Activated CD4-positive, alpha-beta T cell treated with anti-CD3 and anti-CD28 coated beads, Interleukin-2, amount 50 U/mL, for 16 hours (primary cell): ENCODE measurements around the gene GABRE.

Source experiments
- DNase-seq: peaks from one replicate; pipeline ENCODE4 v3.0.0-alpha.2; 2020

GABRE gene

DNA sequence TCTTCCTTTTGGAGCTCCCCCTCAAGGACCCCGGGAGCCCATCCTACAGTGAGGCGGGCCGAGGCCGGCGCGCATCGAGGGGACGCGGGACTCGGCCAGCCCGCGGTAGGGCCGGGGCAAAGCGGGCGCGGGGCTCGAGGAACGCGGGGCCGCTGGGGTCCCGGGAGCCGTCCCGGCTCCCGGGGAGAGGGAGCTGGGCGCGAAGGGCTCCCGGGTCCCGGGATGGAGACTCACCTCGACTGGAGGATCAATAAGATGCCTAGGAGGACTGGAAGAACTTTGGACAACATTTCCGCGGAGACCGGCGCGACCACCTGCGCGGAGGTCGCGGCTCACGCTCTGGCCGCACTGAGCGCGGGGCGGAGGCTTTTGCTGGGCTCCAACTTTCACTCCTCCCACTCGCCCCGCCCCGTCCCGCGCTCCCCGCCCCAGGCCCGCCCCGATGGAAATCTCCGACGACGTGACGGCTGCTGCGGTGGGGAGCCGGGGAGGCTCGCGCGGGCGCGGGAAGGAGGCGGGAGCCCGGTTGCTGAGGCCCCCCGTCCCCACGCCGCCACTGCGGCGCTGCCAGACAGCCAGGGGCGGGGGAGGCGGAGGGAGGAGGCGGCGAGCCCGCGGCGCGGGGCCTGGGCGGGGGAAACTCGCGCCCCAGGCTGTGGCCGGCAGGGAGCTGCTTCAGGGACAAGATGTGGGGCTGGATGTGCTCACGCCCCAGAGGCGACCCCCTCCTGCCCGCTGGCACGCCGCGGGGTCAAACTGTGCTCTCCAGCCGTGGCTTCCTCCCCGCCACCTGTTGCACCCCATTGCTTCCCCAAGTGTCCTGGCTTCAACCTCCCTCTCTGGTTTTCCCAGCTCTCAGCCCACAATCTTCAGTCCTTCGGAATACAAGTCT lies at the start of gene GABRE:
Gene GABRE (minus strand): TSS at position 341 of the 892 bp plus-strand sequence. CDS start 51 bp downstream, at position 290.
- no peak for DNase-seq

DNA sequence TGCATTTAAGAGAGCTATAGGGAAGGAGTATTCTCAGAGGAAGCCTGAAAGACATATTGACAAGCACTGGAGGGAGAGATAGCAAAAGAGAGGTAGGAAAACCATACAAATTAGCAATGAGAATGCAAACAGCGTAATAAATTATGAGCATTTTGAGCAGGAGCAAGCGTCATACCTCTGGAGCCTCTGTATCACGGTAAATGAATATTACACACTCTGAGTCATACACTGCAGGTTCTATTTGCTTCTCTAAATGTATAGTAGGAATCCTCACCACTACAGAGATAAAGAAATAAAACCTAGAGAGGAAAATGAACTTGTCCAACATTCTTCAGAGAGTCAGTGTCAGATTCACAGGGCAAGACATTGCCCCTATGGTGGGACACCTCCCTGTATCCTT lies 46.4 kb upstream of the GABRE start:
- no peak for DNase-seq

- no peak for DNase-seq
Measured at GRCh38 chrX:151999813-152000212, 25.3 kb upstream of the GABRE start.

DNA sequence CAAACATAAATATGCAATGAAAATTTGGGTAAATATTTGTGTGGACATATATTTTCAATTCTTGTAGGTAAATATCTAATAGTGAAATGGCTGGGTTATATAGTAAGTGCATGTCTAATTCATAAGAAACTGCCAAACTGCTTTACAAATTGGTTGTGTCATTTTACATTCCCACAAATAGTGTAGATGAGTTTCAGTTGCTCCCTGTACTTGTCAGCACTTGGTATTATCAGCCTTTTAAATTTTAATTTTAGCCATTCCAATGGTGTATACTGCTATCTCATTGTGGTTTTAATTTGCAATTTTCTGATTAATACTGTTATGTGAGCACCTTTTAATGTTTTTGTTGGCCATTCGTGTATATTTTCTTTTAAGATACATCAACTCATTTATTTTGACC lies 23.1 kb upstream of the GABRE start:
- DNase-seq, result no peak

- no peak for DNase-seq
Measured at GRCh38 chrX:151996347-151996746, 21.9 kb upstream of the GABRE start.

GRCh38 chrX:151994476-151994875 lies 20.0 kb upstream of the GABRE start:
- DNase-seq, result no peak

DNA sequence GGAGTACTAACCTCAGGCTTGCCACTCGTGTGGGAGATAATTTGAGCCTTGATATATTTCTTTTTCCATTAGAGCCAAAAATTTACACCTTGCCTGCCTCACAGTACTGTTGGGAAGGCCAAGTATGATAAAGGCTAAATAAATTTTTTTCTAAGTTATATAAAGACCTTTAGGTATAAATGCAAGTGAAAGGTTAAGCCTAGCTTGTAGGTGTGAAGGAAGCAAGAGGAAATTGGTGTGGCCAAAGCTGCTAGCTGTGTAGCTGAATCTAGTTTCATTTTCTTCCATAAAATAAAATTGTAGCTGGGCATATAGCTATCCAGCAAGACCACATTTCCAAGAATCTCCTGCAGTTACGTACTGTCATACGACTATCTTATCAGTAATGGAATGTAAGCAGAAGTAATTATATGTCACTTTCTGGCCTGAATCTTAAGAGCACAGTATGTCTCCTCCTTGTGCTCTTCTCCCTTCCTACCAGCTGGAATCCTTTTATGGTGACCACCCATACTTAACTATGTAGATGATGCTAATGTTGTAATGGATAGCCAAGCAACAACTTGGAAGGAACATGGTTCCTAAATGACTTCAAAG lies 14.3 kb upstream of the GABRE start:
- no peak for DNase-seq

DNA sequence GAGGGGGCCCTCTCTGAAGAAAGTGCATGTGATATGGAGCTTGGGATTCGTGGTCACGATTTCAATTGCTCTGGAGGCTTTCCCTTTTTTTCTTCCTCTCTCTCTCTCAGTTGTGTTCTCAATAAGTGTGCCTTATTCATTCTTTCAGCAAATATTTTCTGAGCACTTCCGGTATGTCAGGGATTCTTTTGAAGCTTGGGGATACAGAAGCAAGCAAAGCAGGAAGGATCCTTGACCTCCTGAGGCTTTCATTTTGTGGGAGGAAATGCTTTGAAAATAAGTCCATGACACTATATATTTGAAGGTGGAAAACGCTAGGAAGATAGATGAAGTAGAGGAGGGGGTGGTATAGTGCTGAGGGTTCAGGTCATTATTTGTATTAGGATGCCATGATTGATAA lies 12.6 kb upstream of the GABRE start:
- DNase-seq, result no peak

DNA sequence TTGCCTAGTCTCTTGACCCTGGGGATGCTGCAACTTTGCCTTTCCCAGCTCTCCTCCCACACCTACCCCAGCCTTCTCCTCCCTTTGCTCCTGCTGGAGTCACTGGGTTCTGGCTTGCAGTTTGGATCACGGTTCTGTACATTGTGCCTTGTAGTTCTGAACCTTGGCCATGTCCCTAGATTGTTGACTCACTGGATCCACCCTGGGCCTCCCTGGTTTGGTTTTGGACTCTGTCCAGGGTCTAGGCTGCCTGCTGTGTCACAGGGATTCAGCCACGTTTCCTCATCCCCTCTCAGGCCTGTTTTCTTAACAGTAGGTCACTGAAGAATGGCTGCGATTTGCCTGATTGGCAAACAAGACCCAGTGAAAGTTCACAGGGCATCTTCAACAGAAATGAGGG lies 11.5 kb upstream of the GABRE start:
- no peak for DNase-seq

DNA sequence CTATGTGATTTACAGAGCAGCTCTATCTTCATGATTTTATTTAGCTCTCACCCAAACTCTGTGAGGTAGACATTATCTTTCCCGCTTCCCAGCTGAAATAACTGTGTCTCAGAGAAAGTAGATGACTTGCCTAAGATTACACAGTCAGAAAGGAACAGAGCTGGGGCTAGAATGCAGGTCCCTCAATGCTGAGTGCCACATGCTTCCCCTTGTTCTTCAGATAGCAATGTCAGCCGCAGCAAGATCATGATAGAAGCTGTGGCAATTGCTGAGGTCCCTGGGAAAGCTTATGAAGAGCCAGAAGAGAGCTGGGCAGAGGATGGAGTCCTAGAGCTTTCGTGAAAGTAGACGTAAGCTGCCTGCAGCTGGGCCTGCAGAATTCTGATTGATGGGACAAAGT lies 11.1 kb upstream of the GABRE start:
- DNase-seq, result no peak

- DNase-seq, result no peak
Measured at GRCh38 chrX:151984902-151985301, 10.4 kb upstream of the GABRE start.

DNA sequence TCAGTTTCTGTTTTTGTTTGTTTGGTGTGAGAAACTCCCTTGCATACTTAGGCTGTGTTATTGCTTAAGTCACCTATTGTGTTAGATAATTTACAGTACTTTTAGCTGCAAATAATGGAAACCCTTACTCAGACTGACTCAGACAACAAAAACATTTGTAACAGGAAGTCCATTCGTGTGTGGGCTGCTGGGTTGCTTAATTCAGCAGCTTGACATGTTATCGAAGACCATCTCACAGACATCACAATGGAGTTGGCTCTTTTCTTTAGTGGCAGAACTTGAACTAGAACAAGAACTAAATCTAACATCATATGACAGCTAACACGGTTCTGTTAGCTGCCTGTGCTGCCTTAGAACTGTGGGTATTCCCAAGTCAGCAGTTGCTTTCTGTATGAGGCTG lies 9.9 kb upstream of the GABRE start:
- DNase-seq, result no peak

- no peak for DNase-seq
Measured at GRCh38 chrX:151983186-151983585, 8.7 kb upstream of the GABRE start.

DNA sequence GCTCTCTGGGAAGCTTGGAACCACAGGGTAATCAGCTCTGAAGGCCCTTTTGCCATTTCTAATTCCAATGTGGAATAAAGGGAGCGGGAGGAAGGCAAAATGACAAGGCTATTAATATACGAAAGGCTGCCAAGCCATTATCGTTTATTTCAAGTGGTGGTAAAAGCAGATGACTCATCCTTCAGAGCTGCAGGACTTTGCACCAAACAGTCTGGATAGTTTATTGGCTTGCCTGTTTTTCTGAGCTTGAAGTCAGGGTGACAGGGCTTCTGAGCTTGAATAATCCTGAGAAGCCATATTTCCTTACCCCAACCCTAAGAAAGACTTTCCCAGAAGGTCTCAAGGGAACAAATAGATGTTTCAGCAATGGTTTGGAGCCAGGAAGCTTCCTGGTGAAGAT lies 7.7 kb upstream of the GABRE start:
- no peak for DNase-seq

DNA sequence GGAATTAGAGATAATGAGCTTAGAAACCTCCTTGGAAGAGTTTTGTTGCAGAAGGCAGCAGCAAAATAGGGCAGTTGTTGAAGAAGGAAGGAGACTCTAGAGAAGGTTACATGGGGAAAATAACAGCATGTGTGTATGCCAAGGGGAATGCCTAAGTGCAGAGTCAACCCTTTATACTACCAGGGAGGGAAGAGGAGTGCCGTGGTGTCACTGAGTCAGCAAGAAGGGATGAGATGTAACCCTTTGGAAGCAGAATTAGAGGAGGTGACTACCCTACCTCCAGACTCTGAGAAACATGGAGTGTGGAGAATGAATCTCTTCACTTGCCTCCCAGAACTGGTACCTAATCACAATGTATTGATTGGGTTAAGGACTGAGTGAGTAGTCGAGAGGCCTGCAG lies 6.7 kb upstream of the GABRE start:
- no peak for DNase-seq

GRCh38 chrX:151977923-151978322 lies 3.4 kb upstream of the GABRE start:
- DNase-seq, result no peak

GRCh38 chrX:151977009-151977408 lies 2.5 kb upstream of the GABRE start:
- no peak for DNase-seq

GRCh38 chrX:151975736-151976275 lies 1.3 kb upstream of the GABRE start:
- no peak for DNase-seq

DNA sequence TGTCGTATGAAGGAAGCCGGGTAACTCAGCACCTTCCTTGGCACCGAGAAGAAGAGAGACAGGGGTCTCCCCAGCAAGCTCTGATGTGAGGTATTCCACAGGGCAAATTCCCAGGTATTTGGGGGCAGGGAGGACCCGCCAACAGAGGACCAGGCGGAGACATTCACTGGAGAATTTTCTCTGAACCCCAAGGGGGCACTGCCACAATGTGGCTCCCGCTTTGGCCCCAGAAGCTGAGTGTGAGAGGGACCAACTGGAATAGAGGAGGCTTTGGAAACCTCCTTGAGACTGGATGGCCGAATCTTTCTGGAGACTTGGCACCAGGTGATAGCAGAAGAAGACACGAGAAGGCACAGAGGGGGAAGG lies 735 bp upstream of the GABRE start:
- no peak for DNase-seq

- DNase-seq, result no peak
Measured at GRCh38 chrX:151973851-151974335, 583 bp downstream of the GABRE start.

DNA sequence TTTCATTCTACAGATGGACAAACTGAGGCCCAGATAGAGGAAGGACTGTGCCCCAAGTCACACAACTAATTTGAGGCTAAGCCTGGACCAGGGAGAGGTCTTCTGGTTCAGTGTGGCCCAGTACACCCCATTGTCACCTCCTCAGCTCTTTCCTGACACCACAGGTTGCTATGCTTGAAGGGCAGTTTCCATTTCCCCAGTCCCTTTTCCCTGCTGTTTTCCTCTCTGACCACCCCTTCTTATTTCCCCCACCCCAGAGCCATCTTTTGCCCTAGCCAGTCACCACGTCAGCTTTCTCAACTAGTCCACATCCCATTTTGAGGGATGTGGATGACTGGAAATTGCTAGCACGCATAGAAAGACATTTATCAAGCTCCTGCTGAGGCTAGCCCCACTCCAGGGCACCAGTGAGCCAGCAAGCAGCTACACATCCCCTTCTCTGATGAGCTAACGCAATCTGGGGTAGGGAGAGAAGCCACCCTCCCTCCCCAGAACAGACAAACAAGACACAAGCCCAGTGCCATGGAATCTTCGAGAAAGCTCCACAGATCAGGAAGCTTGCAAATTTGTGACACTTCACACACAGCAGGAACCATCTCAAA lies 1.3 kb downstream of the GABRE start:
- DNase-seq, result no peak

GRCh38 chrX:151970661-151971060 lies 3.8 kb downstream of the GABRE start:
- no peak for DNase-seq

DNA sequence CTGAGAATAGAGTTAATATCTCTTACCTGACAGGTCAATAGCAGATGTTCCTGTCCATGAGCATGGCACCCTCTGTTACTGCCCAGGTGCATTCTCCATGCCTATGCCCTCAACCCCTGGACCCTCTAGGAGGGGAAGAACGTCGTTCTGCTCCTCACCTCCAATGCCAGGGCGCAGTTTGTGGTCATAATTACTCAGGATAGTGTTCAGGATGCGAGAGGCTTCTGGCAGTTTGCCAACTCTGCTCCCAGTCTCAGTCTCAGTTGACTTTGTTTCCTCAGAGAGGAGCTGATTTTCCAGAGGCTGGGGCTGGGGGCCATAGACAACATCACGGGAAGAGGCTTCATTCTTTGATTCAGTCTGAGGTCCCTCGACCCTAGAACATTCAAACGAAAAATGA lies 4.4 kb downstream of the GABRE start:
- DNase-seq, result no peak

DNA sequence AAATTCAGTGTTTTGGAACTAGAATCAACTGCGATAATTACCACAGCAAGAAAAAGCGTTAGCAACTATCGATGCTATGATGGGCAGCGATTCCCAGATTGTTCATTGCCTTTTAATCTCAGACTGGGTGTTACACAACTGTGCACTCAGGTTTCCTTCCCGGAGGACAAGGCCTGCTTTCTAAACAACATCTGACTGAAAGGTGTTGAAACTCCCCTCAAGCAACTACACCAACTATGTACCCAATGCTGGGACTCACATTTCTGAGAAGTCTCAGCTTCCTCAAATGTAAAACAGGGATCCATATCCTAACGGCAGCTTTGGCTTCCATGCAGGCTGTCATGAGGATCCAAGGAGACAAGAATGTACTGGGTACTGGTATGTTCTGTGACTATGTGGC lies 8.2 kb downstream of the GABRE start:
- DNase-seq, result no peak
